HT1080 (cell line): ENCODE results near the gene GRK7. TPM values are rescaled to one million over a fixed set of nuclear protein-coding genes. Genes with fewer than 3 reads are reported as not detected.
"Not testable (repeated sequence)": the region's sequence is repeated elsewhere in the genome, so short reads cannot be mapped to it uniquely, and the experiment has no call there.

Experiments
- DNase-seq: peaks from one replicate; pipeline ENCODE4 v3.0.0-alpha.2; 2015; ENCODE audit warnings: low read depth
- total RNA-seq: library from RNA; depleted of rRNA; stranded (reverse); fragments of >200 nt; shearing (Covaris generic); gene quantifications from 2 replicates; pipeline ENCODE4 v1.2.3, GENCODE V29; 2014

The GRK7 gene
- total RNA-seq, 1 experiment from 2014 or later, result not detected

DNA sequence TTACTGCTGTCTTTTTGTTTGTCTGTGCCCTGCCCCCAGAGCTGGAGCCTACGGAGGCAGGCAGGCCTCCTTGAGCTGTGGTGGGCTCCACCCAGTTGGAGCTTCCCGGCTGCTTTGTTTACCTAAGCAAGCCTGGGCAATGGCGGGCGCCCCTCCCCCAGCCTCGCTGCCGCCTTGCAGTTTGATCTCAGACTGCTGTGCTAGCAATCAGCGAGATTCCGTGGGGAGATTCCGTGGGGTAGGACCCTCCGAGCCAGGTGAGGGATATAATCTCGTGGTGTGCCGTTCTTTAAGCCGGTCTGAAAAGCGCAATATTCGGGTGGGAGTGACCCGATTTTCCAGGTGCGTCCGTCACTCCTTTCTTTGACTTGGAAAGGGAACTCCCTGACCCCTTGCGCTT is 656 bp upstream of the GRK7 start:
- not testable (repeated sequence) for DNase-seq

DNA sequence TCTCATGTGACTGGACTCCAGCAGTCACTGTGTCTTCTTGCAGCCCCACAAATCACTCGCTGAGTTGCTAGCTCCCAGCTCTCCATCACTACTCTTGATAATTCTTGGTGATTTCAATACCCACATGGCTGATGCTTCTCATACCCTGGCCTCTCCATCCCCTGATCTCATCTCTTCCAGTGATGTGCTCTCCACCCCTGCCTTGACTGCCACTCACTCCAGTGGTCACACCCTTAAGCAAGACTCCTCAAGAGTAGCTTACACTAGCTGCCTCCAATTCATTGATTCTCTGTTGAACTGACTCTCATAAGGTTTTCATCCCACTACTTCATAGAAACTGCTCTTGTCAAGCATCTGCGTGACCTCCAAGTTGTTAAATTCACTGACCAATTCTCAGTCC is 837 bp downstream of the GRK7 start:
- no peak for DNase-seq

DNA sequence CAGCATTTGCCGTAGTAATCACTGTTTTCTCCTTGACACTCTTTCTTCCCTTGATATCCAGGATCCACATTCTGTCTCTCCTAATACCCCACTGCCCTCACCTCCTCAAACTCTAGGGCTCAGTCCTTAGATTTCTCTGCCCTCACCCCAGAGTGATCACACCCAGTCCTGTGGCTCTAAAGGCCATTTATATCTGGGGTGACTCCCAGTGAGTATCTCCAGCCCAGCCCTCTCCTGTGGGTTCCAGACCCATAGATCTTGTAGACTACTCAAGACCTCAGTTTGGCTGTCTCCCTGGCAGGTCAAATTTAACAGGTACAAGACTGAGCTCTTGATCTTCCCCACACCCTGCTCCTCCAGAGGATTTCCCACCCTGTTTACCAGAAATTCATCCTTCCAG is 1.3 kb downstream of the GRK7 start:
- DNase-seq, result no peak

GRCh38 chr3:141764986-141765385 is 1.8 kb downstream of the GRK7 start:
- DNase-seq, result no peak

DNA sequence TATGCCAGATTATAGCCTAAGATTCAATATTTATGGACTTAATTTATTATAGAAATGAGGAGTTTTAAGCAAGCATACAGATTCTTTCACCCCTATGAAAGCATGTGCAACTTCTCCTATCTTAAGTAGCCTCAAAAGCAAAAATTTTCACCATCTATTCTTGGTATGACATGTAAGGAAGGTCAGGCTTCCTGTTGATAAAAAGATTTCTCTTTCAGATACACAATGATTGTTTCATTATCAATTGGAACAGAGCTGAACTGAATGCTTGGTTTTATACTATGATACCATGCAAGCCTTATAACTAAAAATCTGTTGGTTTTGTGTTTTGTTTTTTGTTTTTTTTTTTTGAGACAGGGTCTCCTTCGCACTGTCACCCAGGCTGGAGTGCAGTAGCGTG is 3.9 kb downstream of the GRK7 start:
- DNase-seq, result no peak

DNA sequence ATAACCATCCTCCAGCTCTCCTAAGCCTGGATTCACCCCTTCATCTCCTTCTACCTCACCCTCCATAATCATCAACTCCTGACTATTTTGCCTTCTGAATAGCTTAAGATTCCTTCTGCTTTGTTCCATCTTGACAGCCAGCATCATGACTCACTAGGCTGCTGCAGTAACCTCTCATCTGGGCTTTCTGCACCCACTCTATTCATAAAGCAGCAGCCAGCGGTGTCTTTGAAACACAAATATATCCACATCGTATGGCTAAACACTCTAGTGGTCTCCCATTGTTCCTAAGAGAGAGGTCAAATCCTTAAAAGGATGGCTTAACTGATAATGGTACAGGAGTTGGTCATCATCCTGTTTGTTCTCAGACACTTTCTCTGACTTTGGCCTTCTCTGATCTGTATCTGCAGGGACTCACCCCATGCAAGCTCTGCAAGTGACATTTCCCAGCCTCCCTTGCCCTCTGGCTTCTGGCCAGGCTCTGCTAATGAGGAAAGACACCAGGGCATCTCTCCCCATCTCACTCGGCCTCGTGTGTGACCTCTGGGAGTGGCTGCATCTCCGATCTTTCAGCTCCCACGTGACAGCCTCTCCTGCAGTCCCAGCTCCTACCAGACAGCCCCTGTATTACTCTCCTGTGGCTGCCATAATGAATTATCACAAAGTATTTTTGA is 6.2 kb downstream of the GRK7 start:
- DNase-seq, result no peak

- DNase-seq, result no peak
Measured at GRCh38 chr3:141773676-141774075, 10.5 kb downstream of the GRK7 start.

- DNase-seq, result no peak
Measured at GRCh38 chr3:141776376-141776775, 13.2 kb downstream of the GRK7 start.

GRCh38 chr3:141776885-141777284 is 13.7 kb downstream of the GRK7 start:
- DNase-seq, result no peak

DNA sequence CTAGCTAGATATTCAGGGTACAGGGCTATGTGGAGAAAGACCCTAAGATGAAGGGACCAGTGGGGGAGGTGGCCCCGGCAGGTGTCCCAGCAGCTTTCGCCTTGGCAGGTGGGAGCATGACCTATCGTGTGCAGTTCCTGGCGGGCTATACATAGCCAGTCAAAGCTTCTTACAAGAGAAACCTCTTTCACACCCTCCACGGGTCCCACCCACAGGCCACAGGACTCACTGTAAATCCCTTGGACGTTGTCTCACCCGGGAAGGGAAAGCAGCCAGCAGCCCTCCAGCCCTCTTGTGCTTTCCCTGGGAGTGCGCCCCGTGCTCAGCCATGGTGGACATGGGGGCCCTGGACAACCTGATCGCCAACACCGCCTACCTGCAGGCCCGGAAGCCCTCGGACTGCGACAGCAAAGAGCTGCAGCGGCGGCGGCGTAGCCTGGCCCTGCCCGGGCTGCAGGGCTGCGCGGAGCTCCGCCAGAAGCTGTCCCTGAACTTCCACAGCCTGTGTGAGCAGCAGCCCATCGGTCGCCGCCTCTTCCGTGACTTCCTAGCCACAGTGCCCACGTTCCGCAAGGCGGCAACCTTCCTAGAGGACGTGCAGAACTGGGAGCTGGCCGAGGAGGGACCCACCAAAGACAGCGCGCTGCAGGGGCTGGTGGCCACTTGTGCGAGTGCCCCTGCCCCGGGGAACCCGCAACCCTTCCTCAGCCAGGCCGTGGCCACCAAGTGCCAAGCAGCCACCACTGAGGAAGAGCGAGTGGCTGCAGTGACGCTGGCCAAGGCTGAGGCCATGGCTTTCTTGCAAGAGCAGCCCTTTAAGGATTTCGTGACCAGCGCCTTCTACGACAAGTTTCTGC is 15.0 kb downstream of the GRK7 start:
- no peak for DNase-seq

- DNase-seq, result no peak
Measured at GRCh38 chr3:141779667-141780066, 16.5 kb downstream of the GRK7 start.

- DNase-seq, result peak; percentile 64
Measured at GRCh38 chr3:141782386-141782932, 19.3 kb downstream of the GRK7 start.

GRCh38 chr3:141783632-141784031 is 20.4 kb downstream of the GRK7 start:
- DNase-seq, result no peak

DNA sequence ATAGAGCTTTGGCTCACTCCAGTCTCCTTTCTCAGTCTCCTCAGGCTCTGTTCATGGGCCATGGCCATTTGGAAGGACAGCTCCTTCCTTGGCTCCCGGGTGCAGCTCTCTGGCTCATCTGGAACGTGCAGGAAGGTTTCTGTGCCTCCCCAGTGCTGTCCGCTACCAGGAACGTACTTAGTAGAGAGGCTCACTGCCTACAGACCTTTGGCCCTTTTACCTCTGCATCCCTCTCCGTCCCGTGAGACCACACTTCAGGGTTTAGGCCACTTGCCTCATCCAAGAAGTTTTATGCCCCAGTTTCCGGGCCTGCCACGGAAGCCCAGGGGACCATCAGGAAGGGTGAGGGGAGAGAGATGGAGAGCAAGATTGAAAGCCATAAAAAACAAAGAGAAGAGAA is 20.9 kb downstream of the GRK7 start:
- no peak for DNase-seq

GRCh38 chr3:141784531-141784930 is 21.3 kb downstream of the GRK7 start:
- no peak for DNase-seq

GRCh38 chr3:141788149-141788548 is 24.9 kb downstream of the GRK7 start:
- no peak for DNase-seq

GRCh38 chr3:141788750-141789149 is 25.5 kb downstream of the GRK7 start:
- DNase-seq, result not testable (repeated sequence)

- DNase-seq, result peak; percentile 40
Measured at GRCh38 chr3:141789281-141789680, 26.1 kb downstream of the GRK7 start.

GRCh38 chr3:141790171-141790570 is 27.0 kb downstream of the GRK7 start:
- no peak for DNase-seq

DNA sequence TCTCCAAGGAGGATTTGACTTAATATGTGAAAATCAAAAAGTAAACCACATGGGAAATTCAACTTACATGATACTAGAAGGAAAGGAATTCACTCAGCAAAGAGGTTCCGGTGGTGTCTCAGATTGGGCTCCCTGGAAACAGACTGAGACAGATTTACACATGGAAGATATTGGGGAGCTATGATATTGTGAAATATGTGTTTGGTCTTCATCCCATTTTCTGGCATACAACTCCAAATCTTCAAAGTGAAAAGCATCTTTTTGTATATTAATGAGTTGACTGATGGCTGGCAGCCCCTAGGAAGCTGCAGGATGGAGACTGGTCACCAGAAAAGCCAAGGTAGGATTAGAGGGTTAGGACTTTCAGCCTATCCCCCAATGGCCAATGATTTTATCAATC is 29.3 kb downstream of the GRK7 start:
- DNase-seq, result no peak

DNA sequence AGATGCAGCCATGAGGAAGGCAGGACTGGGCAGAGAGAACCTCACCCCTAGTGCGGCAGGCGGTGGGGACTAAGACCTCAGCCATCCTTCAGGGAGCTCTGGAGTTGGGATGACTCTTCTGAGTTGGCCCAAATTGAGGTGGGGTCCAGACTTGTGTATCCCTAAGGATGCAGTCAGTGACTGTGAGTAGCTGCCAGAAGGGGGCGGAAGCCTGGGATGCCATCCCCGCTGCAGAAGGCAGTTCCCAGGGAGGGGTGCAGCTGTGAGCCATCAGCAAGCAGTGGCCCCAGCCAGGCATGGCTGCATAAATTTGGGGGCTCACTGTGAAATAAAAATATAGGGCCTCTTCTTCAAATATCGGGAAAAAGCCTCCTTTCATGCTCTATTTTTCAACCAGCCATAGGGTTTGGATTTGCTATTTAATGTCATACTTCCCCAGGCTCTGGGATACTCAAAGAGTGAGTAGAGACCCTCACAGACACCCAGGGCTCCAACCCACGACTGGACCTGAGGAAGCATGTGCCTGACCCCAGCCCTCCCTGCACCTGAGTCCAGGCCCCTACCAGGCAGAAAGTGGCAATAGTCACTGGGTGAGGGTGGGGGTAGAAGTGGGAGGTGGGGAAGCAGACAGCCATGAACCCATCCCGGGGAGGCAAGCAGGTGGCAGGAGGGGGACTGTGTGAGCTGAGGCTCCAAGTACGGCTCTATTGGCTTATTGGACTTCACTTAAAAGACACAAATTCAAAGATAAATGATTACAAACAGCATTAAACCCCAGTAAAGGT is 30.5 kb downstream of the GRK7 start:
- no peak for DNase-seq

- DNase-seq, result no peak
Measured at GRCh38 chr3:141795276-141795675, 32.1 kb downstream of the GRK7 start.
